ENCODE measurements around the gene CACNG3. TPM values are rescaled to one million over a fixed set of nuclear protein-coding genes. Genes with fewer than 3 reads are reported as not detected.
"Not testable (repeated sequence)": the region's sequence is repeated elsewhere in the genome, so short reads cannot be mapped to it uniquely, and the experiment has no call there.

The CACNG3 gene
- total and polyA plus RNA-seq, 2 donors (not counting 3 experiments of a cell fraction or from before 2014, with no cell fraction given): not detected

- H3K9ac ChIP-seq (replicated peaks; ENCODE audit: extremely low read depth, insufficient read depth, low read length): no peak overlapping the region
- no peaks in the 10 kb centered on the region for H3K36me3 ChIP-seq (ENCODE audit: control insufficient read depth in 2 of 2, extremely low read depth in 1 of 2, insufficient read depth in 2 of 2, low read length in 2 of 2)
- H3K9me1 ChIP-seq (replicated peaks; ENCODE audit: control insufficient read depth, extremely low read depth, insufficient read depth, low read length): no peaks in the 10 kb centered on the region
- no peaks in the 10 kb centered on the region for H3K79me2 ChIP-seq (ENCODE audit: control insufficient read depth, insufficient read depth, low read length)
- H3K9me3 ChIP-seq (replicated peaks; ENCODE audit: control insufficient read depth, insufficient read depth, low read length): no peaks in the 10 kb centered on the region
- CTCF ChIA-PET: no interaction called here
- H3K4me3 ChIP-seq (replicated peaks in 1 of 3; ENCODE audit: insufficient read depth in 1 of 3, low read depth in 1 of 3, low read length in 3 of 3): no peak overlapping the region
- no peak for TF ChIP-seq POLR2A (IDR thresholded peaks at IDR 0.05; ENCODE audit: low read depth, low read length)
- no peak for TF ChIP-seq FOS (IDR thresholded peaks at IDR 0.05; ENCODE audit: borderline replicate concordance, insufficient read depth, low read length)
- no peak for TF ChIP-seq POLR2AphosphoS5 (IDR thresholded peaks at IDR 0.05; ENCODE audit: insufficient read depth, low read depth, low read length)
- no peak for TF ChIP-seq JUN (IDR thresholded peaks at IDR 0.05; ENCODE audit: borderline replicate concordance, insufficient read depth, insufficient read length, low read depth)
- TF ChIP-seq MYC (IDR thresholded peaks at IDR 0.05; ENCODE audit: low read depth, low read length): no peak
- no peak for TF ChIP-seq CTCF (IDR thresholded peaks at IDR 0.05; ENCODE audit: extremely low read depth in 1 of 2, insufficient read depth in 1 of 2, low read depth in 1 of 2, low read length in 2 of 2)
- TF ChIP-seq EZH2 (IDR thresholded peaks at IDR 0.05; ENCODE audit: borderline replicate concordance, low read depth, low read length, severe bottlenecking): no peak
- no peak for TF ChIP-seq GATA2 (IDR thresholded peaks at IDR 0.05; ENCODE audit: insufficient read depth, insufficient read length, low read depth, low read length)
- TF ChIP-seq, protein P1, sequence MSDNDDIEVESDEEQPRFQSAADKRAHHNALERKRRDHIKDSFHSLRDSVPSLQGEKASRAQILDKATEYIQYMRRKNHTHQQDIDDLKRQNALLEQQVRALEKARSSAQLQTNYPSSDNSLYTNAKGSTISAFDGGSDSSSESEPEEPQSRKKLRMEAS (IDR thresholded peaks at IDR 0.05; ENCODE audit: insufficient read depth, insufficient read length): no peak
- FAIRE-seq: no peak
- H3K27me3 ChIP-seq (ENCODE audit: control insufficient read depth in 2 of 2, insufficient read depth in 2 of 2, low read length in 2 of 2): no peaks in the 10 kb centered on the region
- no peak for DNase-seq (ENCODE audit: low read depth, low spot score)
- no peak overlapping the region for H2AFZ ChIP-seq (ENCODE audit: low read depth, low read length)
- H4K20me1 ChIP-seq (replicated peaks; ENCODE audit: control insufficient read depth, extremely low read depth, insufficient read depth, low read length): no peaks in the 10 kb centered on the region
- no peak overlapping the region for H3K27ac ChIP-seq (ENCODE audit: insufficient read depth, low read depth, low read length)
- no peaks in the 10 kb centered on the region for H3K4me1 ChIP-seq (ENCODE audit: control insufficient read depth, extremely low read depth, insufficient read depth, low read length)
- dilution Hi-C loops (cut with MboI; ENCODE audit: extremely low pct_ligation_motif_present, low sequenced_read_pairs) (no loop called here), intact Hi-C loops (cut with micrococcal nuclease) (no loop called here)
- POLR2A ChIA-PET: no interaction called here
- no peak overlapping the region for H3K4me2 ChIP-seq (ENCODE audit: insufficient read depth, low read length)
- BruUV-seq (replicated peaks): no TSS peak
These were observed 80.9 kb downstream of the CACNG3 start for GRCh38 chr16:24337013-24337412.

- H3K4me2 ChIP-seq (ENCODE audit: insufficient read depth, low read length); H3K36me3 ChIP-seq (ENCODE audit: control insufficient read depth in 2 of 2, extremely low read depth in 1 of 2, insufficient read depth in 2 of 2, low read length in 2 of 2); H3K79me2 ChIP-seq (ENCODE audit: control insufficient read depth, insufficient read depth, low read length); H2AFZ ChIP-seq (ENCODE audit: low read depth, low read length); H3K27ac ChIP-seq (ENCODE audit: insufficient read depth, low read depth, low read length); CTCF ChIA-PET; dilution Hi-C loops (cut with MboI; ENCODE audit: extremely low pct_ligation_motif_present, low sequenced_read_pairs); H3K4me3 ChIP-seq (replicated peaks in 1 of 3; ENCODE audit: insufficient read depth in 1 of 3, low read depth in 1 of 3, low read length in 3 of 3); H3K9me1 ChIP-seq (replicated peaks; ENCODE audit: control insufficient read depth, extremely low read depth, insufficient read depth, low read length); POLR2A ChIA-PET; BruUV-seq (replicated peaks); H3K27me3 ChIP-seq (ENCODE audit: control insufficient read depth in 2 of 2, insufficient read depth in 2 of 2, low read length in 2 of 2); intact Hi-C loops (cut with micrococcal nuclease); FAIRE-seq; H3K9ac ChIP-seq (replicated peaks; ENCODE audit: extremely low read depth, insufficient read depth, low read length); H3K9me3 ChIP-seq (replicated peaks; ENCODE audit: control insufficient read depth, insufficient read depth, low read length); H4K20me1 ChIP-seq (replicated peaks; ENCODE audit: control insufficient read depth, extremely low read depth, insufficient read depth, low read length); H3K4me1 ChIP-seq (ENCODE audit: control insufficient read depth, extremely low read depth, insufficient read depth, low read length); DNase-seq (ENCODE audit: low read depth, low spot score): not testable (repeated sequence)
These were observed 87.7 kb downstream of the CACNG3 start for GRCh38 chr16:24343829-24344228.
